Prostate gland (tissue), 2 donors: Measurements from ENCODE around the gene PPP2R1A. TPM values are rescaled to one million over a fixed set of nuclear protein-coding genes. Genes with fewer than 3 reads are reported as not detected.

Experiments used
- DNase-seq: peaks from one replicate; pipeline ENCODE4 v3.0.0-alpha.2; 2019; ENCODE audit warnings: low spot score
- H3K27ac ChIP-seq, 2 donors: fragments of 200-600 bp; sonication (generic); 2 replicates each; pipeline ENCODE4 v1.5.1; 2017 to 2019
- H3K27me3 ChIP-seq: fragments of 200-600 bp; sonication (generic); replicated peaks from 2 replicates; pipeline ENCODE4 v1.5.1; 2019; ENCODE audit not compliant: insufficient read depth
- H3K36me3 ChIP-seq, 2 donors: fragments of 200-600 bp; sonication (generic); 1 replicate in 1 of 2; 2 replicates in 1 of 2; pipeline versions ENCODE4 v1.5.1 to v1.8.1; 2017 to 2019
- H3K4me1 ChIP-seq: fragments of 200-600 bp; sonication (generic); replicated peaks from 2 replicates; pipeline ENCODE4 v1.5.1; 2019
- H3K4me3 ChIP-seq, 2 donors: fragments of 200-600 bp; sonication (generic); 2 replicates each; pipeline ENCODE4 v1.5.1; 2017 to 2019
- H3K9me3 ChIP-seq: fragments of 200-600 bp; sonication (generic); 2 replicates; pipeline ENCODE4 v1.5.1; 2017
- CTCF ChIP-seq, 4 experiments: fragments of 200-600 bp in 2 of 4; fragments of 450-650 bp in 2 of 4; sonication (generic) in 2 of 4; IDR thresholded peaks; 1 replicate in 3 of 4; 2 replicates in 1 of 4; pipeline ENCODE4 v1.5.1; 2016 to 2019; ENCODE audit warnings: antibody characterized with exemption in 4 of 4, mild to moderate bottlenecking in 2 of 4, moderate library complexity in 2 of 4
- POLR2A ChIP-seq: fragments of 450-650 bp; IDR thresholded peaks from one replicate; pipeline ENCODE4 v1.6.1; 2016; ENCODE audit warnings: antibody characterized with exemption, mild to moderate bottlenecking
- POLR2AphosphoS5 ChIP-seq: sonication (generic); formaldehyde crosslinking; IDR thresholded peaks from one replicate; pipeline ENCODE4 v1.6.1; 2017; ENCODE audit warnings: antibody characterized with exemption
- WGBS: methylation state at CpG from one replicate; pipeline ENCODE4 v1.1.5; 2018; 5-methylcytosine and 5-hydroxymethylcytosine counted together
- intact Hi-C: fragments of 100-400 bp; cut with DNase I; formaldehyde crosslinking; loops from one replicate; pipeline ENCODE4 v1.14.2; 2022
- microRNA-seq: library from miRNA; unstranded; fragments of <30 nt; microRNA quantifications from one replicate; pipeline ENCODE4, GENCODE V29; 2016
- small RNA-seq, 2 donors: library from RNA; depleted of rRNA; stranded (forward); fragments of <200 nt; gene quantifications; one replicate each; pipeline ENCODE3, GENCODE V24; 2016
- total RNA-seq, 2 donors: library from RNA; depleted of rRNA; stranded (reverse); fragments of >200 nt; gene quantifications; one replicate each; pipeline ENCODE4 v1.1.0, GENCODE V29; 2016

Gene PPP2R1A
- total RNA-seq, 2 donors from 2014 or later = 265 to 358 TPM

- WGBS = 4% methylated on average over 11 of the region's 11 CpGs
- intact Hi-C loops = no loop called here
- DNase-seq = no peak
- H3K9me3 ChIP-seq = no peaks in the 10 kb centered on the region
- TF ChIP-seq POLR2A = no peak
- no peak for TF ChIP-seq CTCF (IDR thresholded peaks at IDR 0.05)
- TF ChIP-seq POLR2AphosphoS5 = no peak
- H3K36me3 ChIP-seq = no peaks in the 10 kb centered on the region
- no peaks in the 10 kb centered on the region for H3K27me3 ChIP-seq
- H3K4me3 ChIP-seq = peak overlapping the region; percentile 97 to 98
- peak overlapping the region; percentile 93 to 94 for H3K27ac ChIP-seq
- no peaks in the 10 kb centered on the region for H3K4me1 ChIP-seq
Measured at GRCh38 chr19:52270266-52270885, 80.5 kb downstream of the PPP2R1A start.

- intact Hi-C loops = no loop called here
- H3K4me1 ChIP-seq = no peaks in the 10 kb centered on the region
- H3K27ac ChIP-seq = no peak overlapping the region
- WGBS = 100% methylated on average over 2 of the region's 2 CpGs
- no peaks in the 10 kb centered on the region for H3K36me3 ChIP-seq
- no peak overlapping the region for H3K4me3 ChIP-seq
- TF ChIP-seq POLR2AphosphoS5 (no peak), CTCF (IDR thresholded peaks at IDR 0.05) (no peak), POLR2A (no peak)
- no peaks in the 10 kb centered on the region for H3K27me3 ChIP-seq
- no peaks in the 10 kb centered on the region for H3K9me3 ChIP-seq
- no peak for DNase-seq
Measured at GRCh38 chr19:52273301-52273700, 83.4 kb downstream of the PPP2R1A start.

GRCh38 chr19:52274191-52274590, 84.3 kb downstream of the PPP2R1A start:
- DNase-seq = no peak
- Histone ChIP-seq H3K4me1 (no peaks in the 10 kb centered on the region), H3K4me3 (no peak overlapping the region), H3K27ac (no peak overlapping the region), H3K27me3 (no peaks in the 10 kb centered on the region), H3K36me3 (no peaks in the 10 kb centered on the region), H3K9me3 (no peaks in the 10 kb centered on the region)
- intact Hi-C loops = no loop called here
- no peak for TF ChIP-seq CTCF (IDR thresholded peaks at IDR 0.05)
- WGBS = 94% methylated on average over 5 of the region's 5 CpGs

- no peak overlapping the region for H3K27ac ChIP-seq
- no peaks in the 10 kb centered on the region for H3K4me1 ChIP-seq
- intact Hi-C loops = no loop called here
- no peak overlapping the region for H3K4me3 ChIP-seq
- WGBS = 94% methylated on average over 5 of the region's 5 CpGs
- H3K27me3 ChIP-seq = no peaks in the 10 kb centered on the region
- no peaks in the 10 kb centered on the region for H3K36me3 ChIP-seq
- no peaks in the 10 kb centered on the region for H3K9me3 ChIP-seq
- no peak for DNase-seq
- TF ChIP-seq POLR2A (no peak), CTCF (IDR thresholded peaks at IDR 0.05) (no peak), POLR2AphosphoS5 (no peak)
Measured at GRCh38 chr19:52275988-52276387, 86.1 kb downstream of the PPP2R1A start.

GRCh38 chr19:52277471-52277870, 87.6 kb downstream of the PPP2R1A start:
- no peaks in the 10 kb centered on the region for H3K9me3 ChIP-seq
- TF ChIP-seq POLR2AphosphoS5 = no peak
- no peak for TF ChIP-seq CTCF (IDR thresholded peaks at IDR 0.05)
- no peak for TF ChIP-seq POLR2A
- H3K4me3 ChIP-seq = no peak overlapping the region
- H3K36me3 ChIP-seq = no peaks in the 10 kb centered on the region
- no peak overlapping the region for H3K27ac ChIP-seq
- H3K4me1 ChIP-seq = no peaks in the 10 kb centered on the region
- DNase-seq = no peak
- H3K27me3 ChIP-seq = no peaks in the 10 kb centered on the region
- intact Hi-C loops = no loop called here
- 85% methylated on average over 6 of the region's 6 CpGs for WGBS

Small RNA genes within 50 kb of the gene (microRNA-seq; reads per million reads assigned to microRNA genes)
- gene MIR6801 = not detected

Small RNA genes within 50 kb of the gene (small RNA-seq; reads per million reads assigned to genes)
- gene MIR6801 = 0 reads per million in 2 donors
- 0 reads per million in 2 donors for gene RF00019
- 0 to 0.30 reads per million in 2 donors for gene RPL37P23

Other genes starting within 250 kb of the PPP2R1A start
- 10 to 100 TPM; 31.3 to 34.6 TPM for gene ZNF350, start 203.2 kb upstream of the PPP2R1A start, total RNA-seq
- gene ZNF615, start 181.8 kb upstream of the PPP2R1A start, total RNA-seq = 10 to 100 TPM; 29.4 to 35.8 TPM
- 10 to 100 TPM; 12.7 to 15.4 TPM for gene ZNF614, start 161.7 kb upstream of the PPP2R1A start, total RNA-seq
- gene ZNF432, start 141.2 kb upstream of the PPP2R1A start, total RNA-seq = 10 to 100 TPM in 1 of 2 donors, 1 to 10 TPM in 1; 9.3 to 38.6 TPM
- gene ZNF841, start 94.3 kb upstream of the PPP2R1A start, total RNA-seq = 10 to 100 TPM; 24.6 to 34.3 TPM
- gene ZNF616, start 50.1 kb upstream of the PPP2R1A start, total RNA-seq = 10 to 100 TPM in 1 of 2 donors, 1 to 10 TPM in 1; 9.1 to 13.7 TPM
- gene ZNF836, start 18.4 kb upstream of the PPP2R1A start, total RNA-seq = 10 to 100 TPM; 14.1 to 19.9 TPM
- 10 to 100 TPM; 12.9 to 13.0 TPM for gene ZNF766, start 79.5 kb downstream of the PPP2R1A start, total RNA-seq
- 10 to 100 TPM in 1 of 2 donors, 1 to 10 TPM in 1; 6.4 to 10.8 TPM for gene ZNF480, start 107.1 kb downstream of the PPP2R1A start, total RNA-seq
- 1 to 10 TPM; 5.5 to 9.9 TPM for gene ZNF610, start 146.2 kb downstream of the PPP2R1A start, total RNA-seq
- gene ZNF880, start 179.9 kb downstream of the PPP2R1A start, total RNA-seq = 10 to 100 TPM; 28.1 TPM
- 10 to 100 TPM; 19.5 to 45.3 TPM for gene ZNF528, start 207.8 kb downstream of the PPP2R1A start, total RNA-seq
- 1 to 10 TPM in 1 of 2 donors, under 1 TPM in 1; 0.09 to 3.2 TPM for gene ZNF534, start 239.1 kb downstream of the PPP2R1A start, total RNA-seq